Glutamatergic neuron (in vitro differentiated cells): Measurements from ENCODE around the gene CFP. TPM values are rescaled to one million over a fixed set of nuclear protein-coding genes. Genes with fewer than 3 reads are reported as not detected.
A peak's percentile ranks its signal among the peaks of the same experiment; 100 is the strongest.

Source experiments
- DNase-seq: peaks from one replicate; pipeline ENCODE4 v3.0.0; 2022
- H3K27ac Mint-ChIP-seq: one replicate; pipeline ENCODE4 v1.8.0; 2020; ENCODE audit warnings: mild to moderate bottlenecking, mixed read lengths, inconsistent platforms; ENCODE audit not compliant: unreplicated experiment
- H3K27me3 Mint-ChIP-seq: one replicate; pipeline ENCODE4 v1.8.0; 2020; ENCODE audit warnings: mild to moderate bottlenecking, moderate library complexity, mixed read lengths, inconsistent platforms; ENCODE audit not compliant: unreplicated experiment
- H3K36me3 Mint-ChIP-seq: one replicate; pipeline ENCODE4 v1.8.0; 2020; ENCODE audit warnings: mild to moderate bottlenecking, mixed read lengths, inconsistent platforms; ENCODE audit not compliant: unreplicated experiment
- H3K4me1 Mint-ChIP-seq: one replicate; pipeline ENCODE4 v1.8.0; 2020; ENCODE audit warnings: mild to moderate bottlenecking, low read depth, mixed read lengths, inconsistent platforms; ENCODE audit not compliant: unreplicated experiment
- H3K4me3 Mint-ChIP-seq: one replicate; pipeline ENCODE4 v1.8.0; 2020; ENCODE audit warnings: mild to moderate bottlenecking, mixed read lengths, inconsistent platforms; ENCODE audit not compliant: unreplicated experiment
- H3K9me3 Mint-ChIP-seq: one replicate; pipeline ENCODE4 v1.8.0; 2020; ENCODE audit warnings: mild to moderate bottlenecking, moderate library complexity, mixed read lengths, inconsistent platforms; ENCODE audit not compliant: unreplicated experiment
- total RNA-seq: library from RNA; stranded (reverse); fragmentation: NEBNext Ultra II Directional; extraction: Animal tissue kit (Norgen Biotek cat#: 25700); gene quantifications from one replicate; pipeline ENCODE4 v1.2.1, GENCODE V29; 2021; ENCODE audit not compliant: unreplicated experiment
- TF ChIP-seq, protein P1 (sequence below): fragments of 200-600 bp; sonication (generic); IDR thresholded peaks from one replicate; pipeline ENCODE4 v1.5.0; 2021; ENCODE audit not compliant: partially characterized antibody, unreplicated experiment

The CFP gene
- total RNA-seq, 1 donor from 2014 or later: 0.49 TPM

- no peak overlapping the region for H3K27ac Mint-ChIP-seq
- H3K36me3 Mint-ChIP-seq: no peaks in the 10 kb centered on the region
- H3K27me3 Mint-ChIP-seq: no peaks in the 10 kb centered on the region
- H3K4me1 Mint-ChIP-seq: no peaks in the 10 kb centered on the region
- TF ChIP-seq, protein P1, sequence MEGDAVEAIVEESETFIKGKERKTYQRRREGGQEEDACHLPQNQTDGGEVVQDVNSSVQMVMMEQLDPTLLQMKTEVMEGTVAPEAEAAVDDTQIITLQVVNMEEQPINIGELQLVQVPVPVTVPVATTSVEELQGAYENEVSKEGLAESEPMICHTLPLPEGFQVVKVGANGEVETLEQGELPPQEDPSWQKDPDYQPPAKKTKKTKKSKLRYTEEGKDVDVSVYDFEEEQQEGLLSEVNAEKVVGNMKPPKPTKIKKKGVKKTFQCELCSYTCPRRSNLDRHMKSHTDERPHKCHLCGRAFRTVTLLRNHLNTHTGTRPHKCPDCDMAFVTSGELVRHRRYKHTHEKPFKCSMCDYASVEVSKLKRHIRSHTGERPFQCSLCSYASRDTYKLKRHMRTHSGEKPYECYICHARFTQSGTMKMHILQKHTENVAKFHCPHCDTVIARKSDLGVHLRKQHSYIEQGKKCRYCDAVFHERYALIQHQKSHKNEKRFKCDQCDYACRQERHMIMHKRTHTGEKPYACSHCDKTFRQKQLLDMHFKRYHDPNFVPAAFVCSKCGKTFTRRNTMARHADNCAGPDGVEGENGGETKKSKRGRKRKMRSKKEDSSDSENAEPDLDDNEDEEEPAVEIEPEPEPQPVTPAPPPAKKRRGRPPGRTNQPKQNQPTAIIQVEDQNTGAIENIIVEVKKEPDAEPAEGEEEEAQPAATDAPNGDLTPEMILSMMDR: no peak
- DNase-seq: no peak
- no peak overlapping the region for H3K4me3 Mint-ChIP-seq
- H3K9me3 Mint-ChIP-seq: peaks cover 2% of the 10 kb centered on the region
These were observed 4.2 kb upstream of the CFP start for GRCh38 chrX:47633689-47634590.

GRCh38 chrX:47632666-47633065 lies 2.9 kb upstream of the CFP start:
- TF ChIP-seq, protein P1: no peak
- peak overlapping the region; percentile 16 for H3K4me3 Mint-ChIP-seq
- H3K36me3 Mint-ChIP-seq: no peaks in the 10 kb centered on the region
- DNase-seq: no peak
- H3K27me3 Mint-ChIP-seq: no peaks in the 10 kb centered on the region
- H3K9me3 Mint-ChIP-seq: peaks cover 2% of the 10 kb centered on the region
- H3K4me1 Mint-ChIP-seq: no peaks in the 10 kb centered on the region
- H3K27ac Mint-ChIP-seq: no peak overlapping the region

- no peak overlapping the region for H3K27ac Mint-ChIP-seq
- no peak for DNase-seq
- H3K36me3 Mint-ChIP-seq: no peaks in the 10 kb centered on the region
- peaks cover 2% of the 10 kb centered on the region for H3K9me3 Mint-ChIP-seq
- H3K4me1 Mint-ChIP-seq: no peaks in the 10 kb centered on the region
- no peak overlapping the region for H3K4me3 Mint-ChIP-seq
- no peaks in the 10 kb centered on the region for H3K27me3 Mint-ChIP-seq
- TF ChIP-seq, protein P1: no peak
These were observed 1.9 kb upstream of the CFP start for GRCh38 chrX:47631676-47632075.

GRCh38 chrX:47628982-47629381 lies 748 bp downstream of the CFP start:
- peaks cover 2% of the 10 kb centered on the region for H3K9me3 Mint-ChIP-seq

More at GRCh38 chrX:47628982-47629381, 748 bp downstream of the CFP start:
- Mint-ChIP-seq H3K4me3 (no peak overlapping the region), H3K27ac (no peak overlapping the region), H3K4me1 (no peaks in the 10 kb centered on the region), H3K27me3 (peaks cover 5% of the 10 kb centered on the region), H3K36me3 (no peaks in the 10 kb centered on the region)
- TF ChIP-seq, protein P1: no peak
- DNase-seq: no peak
